ENCODE measurements around the gene STPG3.

GRCh38 chr9:137247135-137247915, 3.8 kb upstream of the STPG3 start:
- TF ChIP-seq CTCF (IDR thresholded peaks at IDR 0.05; ENCODE audit: insufficient read depth, low read length) (no peak), POLR2AphosphoS5 (IDR thresholded peaks at IDR 0.05; ENCODE audit: low read depth) (no peak), GABPA (IDR thresholded peaks at IDR 0.05; ENCODE audit: low read depth) (no peak), REST (IDR thresholded peaks at IDR 0.05; ENCODE audit: insufficient replicate concordance, low read depth) (no peak)
